NCI-H748 (cell line): ENCODE data around the gene MTA1.

Source experiments
- DNase-seq: peaks from one replicate; lab custom pipeline; 2025; ENCODE audit not compliant: unreplicated experiment; lab: John Stamatoyannopoulos, UW

MTA1 gene

DNA sequence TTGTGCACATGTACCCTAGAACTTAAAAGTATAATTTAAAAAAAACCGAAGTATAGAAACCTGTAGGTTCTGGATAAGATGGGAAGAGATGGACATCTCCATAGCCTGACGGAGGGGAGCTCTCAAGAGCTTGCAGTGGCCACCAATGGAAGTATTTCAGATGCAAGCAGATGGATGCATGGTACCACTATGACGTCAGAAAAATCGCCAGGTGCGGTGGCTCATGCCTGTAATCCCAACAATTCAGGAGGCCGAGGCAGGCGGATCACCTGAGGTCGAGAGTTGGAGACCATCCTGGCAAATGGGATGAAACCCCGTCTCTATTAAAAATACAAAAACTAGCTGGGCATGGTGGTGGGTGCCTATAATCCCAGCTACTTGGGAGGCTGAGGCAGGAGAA is 17.9 kb upstream of the MTA1 start:
- DNase-seq, result no peak

DNA sequence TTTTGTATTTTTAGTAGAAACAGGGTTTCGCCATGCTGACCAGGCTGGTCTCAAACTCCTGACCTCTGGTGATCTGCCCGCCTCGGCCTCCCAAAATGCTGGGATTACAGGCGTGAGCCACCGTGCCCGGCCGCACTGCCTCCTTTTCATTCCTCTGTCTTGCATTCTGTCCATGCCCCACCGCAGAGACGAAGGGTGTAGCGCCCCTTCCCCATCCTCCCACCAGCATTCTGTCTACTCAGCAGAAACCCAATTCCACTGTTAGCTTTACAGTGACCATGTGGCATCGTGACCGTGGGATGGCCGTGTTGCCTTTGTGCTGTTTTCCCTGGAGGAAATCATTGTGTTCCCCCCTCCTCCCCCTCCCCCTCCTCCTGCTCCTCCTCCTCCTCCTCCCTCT is 11.0 kb upstream of the MTA1 start:
- DNase-seq, result no peak

DNA sequence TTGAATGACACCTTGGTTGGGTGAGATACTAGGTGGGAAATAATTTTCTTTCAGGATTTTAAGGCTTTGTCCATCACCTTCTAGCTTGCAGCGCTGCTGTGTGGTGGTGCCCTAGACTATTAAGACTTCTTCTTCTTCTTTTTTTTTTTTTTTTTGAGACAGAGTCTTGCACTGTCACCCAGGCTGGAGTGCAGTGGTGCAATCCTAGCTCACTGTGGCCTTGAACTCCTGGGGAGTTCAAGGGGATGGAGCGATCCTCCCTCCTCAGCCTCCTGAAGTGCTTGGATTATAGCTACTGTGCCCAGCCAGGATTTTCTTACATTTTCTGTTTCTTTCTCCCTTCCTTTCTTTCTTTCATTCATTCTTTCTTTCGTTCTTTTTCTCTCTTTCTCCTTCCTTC is 10.3 kb upstream of the MTA1 start:
- DNase-seq, result no peak

DNA sequence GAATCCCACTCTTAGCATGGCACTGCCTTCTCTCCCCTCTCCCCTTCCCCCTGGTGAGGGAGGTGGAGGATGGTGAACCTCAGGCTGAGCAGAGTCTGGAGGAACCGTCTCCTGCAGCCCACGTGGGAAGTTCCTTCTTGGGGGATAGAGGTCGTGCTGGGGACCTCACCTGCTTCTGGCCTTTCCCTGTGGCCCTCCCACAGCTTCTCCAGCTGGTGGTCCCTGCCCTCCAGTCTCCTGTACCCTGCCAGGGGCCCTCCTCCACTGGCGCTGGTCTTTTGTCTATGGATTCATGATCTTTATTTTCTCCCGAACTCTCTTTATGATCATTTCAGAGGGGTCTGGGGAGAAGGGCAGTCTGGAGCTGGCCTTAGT is 9.0 kb upstream of the MTA1 start:
- no peak for DNase-seq

DNA sequence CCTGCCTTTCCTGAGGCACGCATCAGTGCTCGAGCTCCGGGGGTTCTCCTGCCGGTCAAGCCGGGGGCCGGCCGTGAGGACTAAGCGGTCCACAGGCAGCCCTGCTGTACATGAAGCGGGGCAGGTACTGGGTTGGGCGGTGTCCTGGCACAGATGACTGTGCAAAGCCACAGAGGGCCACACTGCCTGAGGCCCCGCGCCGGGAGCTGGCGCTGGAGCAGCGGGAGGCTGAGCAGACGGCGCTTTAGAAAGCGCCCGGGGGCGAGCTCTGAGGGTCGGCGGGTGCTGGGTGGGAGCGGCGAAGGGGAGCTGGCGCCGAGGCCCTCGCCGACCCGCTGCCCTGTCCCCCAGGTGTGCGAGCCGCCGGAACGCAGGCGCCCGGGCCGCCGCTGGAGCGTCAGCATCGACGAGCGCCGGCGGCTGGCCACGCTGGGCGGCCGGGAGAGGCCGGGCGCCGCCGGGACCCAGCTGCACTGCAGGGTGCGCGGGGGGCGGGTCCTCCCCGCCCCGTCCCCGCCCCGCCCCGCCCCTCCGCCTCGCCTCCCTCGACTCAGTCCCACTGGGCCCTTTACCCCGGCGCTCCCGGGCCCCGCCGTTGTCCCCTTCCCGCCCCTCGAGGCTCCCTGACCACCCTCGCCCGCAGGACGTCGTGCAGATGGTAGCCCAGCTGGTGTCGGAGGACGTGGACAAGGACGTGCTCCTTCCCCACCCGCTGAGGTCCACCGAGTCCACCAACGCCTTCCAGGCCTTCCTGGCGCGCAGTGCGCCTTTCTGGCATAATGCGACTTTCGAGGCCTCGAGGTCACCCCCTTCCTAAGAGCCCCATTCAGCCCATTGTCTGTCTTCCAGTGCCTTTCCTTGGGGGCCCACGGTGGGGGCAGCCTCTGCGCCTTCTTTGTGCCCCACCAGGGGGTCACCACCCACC is 8.3 kb upstream of the MTA1 start:
- peak; percentile 72 for DNase-seq

DNA sequence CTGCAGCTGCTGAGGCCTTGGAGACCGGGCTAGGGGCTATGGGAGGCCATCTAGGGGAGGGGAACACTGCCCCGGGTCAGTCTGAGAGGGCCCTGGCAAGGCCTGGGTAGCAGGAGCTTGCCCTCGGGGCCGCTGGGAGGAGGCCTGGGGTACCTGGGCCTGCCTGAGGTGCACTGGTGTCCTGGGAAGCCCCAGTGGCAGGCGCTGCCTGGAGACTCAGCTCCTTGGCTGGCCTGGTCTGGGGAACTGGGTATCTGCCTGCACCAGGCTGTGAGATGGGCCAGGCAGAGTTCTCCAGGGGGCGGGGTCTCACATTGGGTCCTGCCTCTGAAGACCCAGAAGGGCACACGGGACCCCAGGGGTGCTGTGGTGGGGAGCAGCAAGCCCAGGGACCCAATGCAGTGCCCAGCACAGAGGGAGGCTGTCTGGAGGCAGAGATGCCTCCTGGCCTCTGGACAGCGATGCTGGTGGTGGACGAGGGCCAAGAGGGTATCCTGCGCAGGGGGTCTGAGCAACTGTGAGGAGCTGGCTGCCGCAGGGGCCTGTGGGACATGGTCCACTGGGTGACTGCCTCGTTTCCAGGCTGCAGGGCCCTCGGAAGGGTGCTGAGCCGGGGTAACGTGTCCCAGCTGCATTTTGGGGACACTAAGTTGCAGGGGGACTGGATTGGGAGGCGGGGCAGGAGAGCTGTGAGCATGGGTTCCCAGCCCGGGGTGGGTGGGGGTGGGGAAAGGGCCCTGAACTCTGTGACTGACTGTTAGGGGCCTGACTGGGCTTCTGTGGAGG is 7.4 kb upstream of the MTA1 start:
- no peak for DNase-seq

DNA sequence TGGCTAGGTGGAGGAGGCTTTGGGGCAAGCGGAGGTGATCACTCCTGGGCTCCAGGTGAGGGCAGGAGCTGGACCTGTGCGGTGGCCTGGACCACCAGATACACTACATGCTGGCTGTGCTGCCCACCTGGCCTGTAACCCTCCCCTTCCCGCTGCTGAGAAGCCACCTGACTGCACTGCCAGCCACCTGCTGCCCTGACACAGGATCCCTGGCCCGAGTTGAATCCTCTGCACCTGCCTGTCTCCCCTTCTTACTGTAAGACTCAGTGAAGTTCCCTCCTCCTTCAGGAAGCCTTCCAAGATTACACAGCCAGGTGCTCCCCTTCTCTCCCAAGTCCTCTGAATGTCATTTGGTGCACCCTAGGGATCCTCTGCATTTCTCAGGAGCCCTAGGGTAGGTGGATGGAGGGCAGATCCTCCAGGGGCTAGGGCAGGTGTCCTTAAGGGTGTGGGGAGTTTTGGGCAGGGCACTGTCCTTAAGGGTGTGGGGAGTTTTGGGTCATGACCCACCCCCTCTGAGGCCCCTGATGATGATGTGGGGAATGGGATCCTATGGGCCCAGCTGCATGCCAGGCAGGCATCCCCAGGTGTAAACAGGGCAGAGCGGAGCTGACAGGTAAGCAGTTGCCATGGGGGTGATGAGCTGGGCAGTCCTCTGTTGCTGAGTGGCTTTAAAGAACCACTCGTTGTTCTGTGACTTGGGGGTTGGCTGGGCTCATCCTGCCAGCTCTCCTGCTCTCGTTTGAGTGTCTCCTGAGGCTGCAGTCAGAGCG is 6.7 kb upstream of the MTA1 start:
- DNase-seq, result peak; percentile 33

DNA sequence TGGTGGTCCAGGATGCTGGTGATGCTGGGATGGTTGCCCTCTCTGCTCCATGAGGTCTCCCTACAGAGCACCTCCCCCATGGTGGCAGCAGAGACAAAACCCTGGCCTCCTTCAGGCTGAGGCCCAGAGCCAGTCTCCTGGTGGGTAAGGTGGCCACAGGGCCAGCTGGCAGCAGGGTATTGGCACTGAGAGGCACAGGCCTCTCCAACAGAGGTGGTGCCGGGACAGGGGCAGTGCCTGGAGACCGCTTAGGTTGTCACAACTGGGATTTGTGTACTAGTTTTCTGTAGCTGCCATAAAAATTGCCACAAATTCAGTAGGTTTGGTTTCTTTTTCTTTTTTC is 6.1 kb upstream of the MTA1 start:
- no peak for DNase-seq

DNA sequence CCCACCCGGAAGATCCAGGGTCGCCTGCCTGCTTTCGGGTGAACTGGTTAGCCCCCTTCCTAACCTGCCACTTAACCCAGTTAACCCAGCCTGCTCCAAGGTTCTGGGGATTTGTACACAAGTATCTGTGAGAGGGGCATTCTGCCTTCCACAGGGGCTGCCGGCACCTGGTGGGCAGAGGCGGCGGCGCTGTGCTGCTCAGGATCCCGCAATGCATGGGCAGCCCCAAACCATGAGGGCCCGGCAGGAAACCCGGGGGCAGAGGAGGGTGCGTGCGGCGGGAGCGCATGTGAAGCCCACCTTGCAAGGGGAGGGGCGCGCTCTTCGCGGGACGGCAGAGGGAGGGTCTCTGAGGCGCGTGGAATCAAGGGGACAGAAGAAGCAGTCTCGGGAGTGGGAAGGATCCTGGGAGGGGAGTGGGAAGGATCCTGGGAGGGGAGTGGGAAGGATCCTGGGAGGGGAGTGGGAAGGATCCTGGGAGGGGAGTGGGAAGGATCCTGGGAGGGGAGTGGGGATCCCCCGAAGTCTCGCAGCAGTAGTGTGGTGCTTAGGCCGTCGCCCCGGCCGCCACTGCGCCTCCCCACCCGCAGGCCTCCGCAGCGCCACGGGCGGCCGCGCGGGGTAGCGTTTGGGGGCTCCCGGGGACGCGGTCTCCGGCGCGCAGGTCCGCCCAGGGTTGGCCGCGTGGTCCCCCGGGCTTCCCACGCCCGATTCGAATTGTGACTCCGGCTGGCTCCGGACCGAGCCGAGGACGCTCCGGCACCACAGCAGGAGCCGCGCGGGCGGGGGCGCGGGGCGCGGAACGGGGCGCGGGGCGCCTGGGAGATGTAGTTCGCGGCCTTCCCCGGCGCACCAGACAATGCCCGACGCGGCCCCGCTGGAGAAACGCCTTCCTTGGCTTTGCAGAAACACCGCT is 4.9 kb upstream of the MTA1 start:
- DNase-seq, result peak; percentile 88

DNA sequence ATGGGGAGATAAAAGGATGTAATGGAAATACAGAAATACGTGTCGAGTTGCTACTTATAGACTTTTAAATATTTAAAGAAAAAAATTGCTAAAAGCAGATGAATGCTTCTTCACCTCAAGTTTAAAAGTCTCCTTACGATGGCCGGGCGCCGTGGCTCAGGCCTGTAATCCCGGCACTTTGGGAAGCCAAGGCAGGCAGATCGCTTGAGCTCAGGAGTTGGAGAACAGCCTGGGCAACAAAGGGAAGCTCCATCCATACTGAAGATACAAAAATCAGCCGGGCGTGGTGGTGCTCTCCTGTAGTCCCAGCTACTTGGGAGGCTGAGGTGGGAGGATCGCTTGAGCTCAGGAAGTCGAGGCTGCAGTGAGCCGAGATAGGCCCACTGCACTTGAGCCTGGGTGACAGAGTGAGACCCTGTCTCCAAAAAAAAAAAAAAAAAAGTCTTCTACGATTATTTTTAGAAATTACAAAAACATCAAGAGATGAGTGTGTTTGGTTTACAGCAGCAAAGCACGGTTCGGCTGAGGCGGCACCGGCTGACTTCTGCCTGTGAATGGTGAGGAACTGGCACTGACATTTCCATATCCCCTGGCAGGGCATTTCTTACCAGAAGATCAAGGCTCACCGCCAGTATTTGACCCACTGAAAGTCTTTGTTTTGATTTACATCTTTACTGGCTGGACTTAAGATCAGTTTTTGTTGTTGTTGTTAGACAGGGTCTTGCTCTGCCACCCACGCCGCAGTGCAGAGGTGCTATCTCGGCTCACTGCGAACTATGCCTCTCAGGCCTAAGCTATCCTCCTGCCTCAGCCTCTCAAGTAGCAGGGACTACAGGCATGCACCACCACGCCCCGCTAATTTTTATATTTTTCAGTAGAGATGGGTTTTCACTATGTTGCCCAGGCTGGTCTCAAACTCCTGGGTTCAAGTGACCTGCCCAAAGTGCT is 3.9 kb upstream of the MTA1 start:
- no peak for DNase-seq

DNA sequence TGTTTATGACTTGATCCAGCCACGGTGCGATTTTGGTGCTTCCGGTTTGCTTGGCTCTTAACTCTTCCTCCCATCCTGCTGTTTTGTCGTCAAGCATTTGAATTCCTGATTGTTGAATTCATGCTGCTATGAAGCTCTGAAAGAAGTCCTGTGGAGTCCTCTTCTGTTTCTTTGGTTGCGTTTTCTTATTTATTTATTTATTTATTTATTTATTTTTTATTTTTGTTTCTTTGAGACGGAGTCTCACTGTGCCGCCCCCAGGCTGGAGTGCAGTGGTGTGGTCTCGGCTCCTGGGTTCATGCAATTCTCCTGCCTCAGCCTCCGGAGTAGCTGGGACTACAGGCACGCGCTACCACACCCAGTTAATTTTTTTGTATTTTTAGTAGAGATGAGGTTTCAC is 3.0 kb upstream of the MTA1 start:
- no peak for DNase-seq

DNA sequence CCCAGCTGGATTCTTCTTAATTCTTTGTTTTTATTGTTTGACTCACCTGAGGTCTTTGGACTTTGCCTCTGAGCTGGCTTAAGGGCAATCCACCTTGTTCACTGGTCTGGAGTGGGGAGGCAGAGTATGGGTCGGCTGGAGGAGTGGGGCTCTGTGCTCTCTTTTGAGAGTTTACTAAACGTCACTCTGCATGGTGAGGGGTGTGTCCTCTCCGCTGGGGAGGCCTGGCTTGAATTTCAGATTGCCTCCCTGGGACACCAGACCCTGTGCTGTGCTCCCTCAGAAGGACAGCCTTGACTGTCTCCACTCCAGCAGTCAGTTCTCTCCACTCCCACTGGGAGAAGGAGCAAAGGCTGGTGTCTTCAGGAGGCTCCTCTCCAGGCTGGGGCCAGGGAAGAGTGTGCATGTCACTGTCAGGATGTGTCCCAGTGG is 1.9 kb upstream of the MTA1 start:
- no peak for DNase-seq

DNA sequence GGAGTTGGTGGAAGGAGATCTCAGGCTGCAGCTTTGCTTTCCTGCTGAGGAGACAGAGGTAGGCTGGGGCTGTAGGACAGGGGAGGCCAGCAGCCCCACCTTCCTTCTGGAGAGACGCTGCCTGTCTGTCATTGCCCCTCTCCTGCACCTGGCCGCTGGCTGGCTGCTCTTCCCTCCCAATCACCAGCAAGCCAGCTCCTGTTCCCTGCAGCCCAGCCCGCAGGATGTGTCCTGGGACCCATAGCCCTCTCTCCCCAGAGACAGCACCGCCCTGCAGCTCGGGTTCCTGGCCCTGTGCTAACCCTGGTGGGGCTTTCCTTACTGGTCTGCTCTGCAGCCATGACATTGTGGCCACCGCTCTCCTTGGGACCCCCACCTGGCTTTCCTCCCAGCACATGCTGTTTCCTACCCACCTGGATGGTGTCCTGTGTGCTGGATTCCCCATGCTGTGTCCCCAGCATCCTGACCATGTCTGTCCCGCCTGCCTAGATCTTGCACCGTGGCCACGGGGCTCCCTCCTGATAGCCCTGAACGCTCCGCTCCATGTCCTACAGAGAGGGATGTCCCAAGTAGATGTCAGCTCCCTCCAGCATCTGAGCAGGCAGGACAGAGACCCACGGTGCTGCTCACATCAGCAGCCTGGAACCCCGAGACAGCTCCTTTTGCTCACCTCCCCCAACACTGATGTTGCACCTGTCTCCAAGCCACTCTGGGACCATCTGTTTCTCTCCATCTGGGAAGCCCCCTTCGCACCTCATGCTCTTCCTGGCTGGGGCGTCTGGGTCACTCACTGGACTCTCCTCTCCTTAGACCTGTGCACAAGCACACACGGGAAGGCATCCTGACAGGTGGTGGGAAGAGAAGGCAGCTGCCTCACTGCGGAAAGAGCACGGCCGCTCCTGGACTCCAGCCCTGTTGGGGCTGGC is 1.1 kb upstream of the MTA1 start:
- peak; percentile 69 for DNase-seq

DNA sequence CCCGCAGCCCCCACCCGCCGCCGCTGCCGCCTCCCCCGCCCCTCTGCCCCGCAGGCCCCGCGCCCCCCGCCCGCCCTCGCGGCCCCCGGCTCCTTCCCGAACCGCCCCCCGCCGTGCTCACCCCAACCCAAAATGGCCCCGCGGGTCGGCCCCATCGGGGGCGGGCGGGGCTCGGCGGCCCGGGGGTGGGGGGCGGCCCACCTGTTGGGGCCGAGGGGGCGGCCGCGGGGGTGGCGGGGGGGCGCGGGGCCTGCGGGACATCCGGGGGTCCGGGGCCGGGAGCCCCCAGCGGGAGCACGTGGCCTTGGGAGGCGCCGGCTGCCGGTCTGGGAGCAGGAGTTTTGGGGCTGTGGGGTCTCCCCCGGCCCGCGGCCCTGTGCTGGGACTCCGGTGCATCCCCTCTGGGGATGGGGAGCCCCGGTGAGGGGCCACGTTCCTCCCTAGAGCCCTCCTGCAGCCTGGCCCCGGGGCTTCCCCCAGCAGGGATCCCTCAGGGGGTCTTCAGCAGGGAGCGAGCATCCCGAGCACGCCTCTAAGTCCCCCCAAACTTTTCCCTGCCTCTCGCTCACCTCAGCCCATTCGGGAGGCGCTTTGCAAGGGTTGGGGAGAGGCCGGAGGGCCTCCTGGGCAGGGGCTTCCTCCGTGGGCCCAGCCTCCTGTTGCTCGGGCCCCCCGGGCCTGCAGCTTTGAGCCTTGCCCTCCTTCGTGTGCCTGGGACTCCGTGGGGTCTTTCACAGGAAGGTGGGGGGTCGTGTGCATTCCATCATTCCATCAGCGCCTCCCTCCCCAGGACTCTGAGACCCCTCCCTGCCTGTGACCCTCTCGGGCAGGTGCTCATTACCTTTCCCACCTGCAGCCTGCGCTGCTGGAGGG is 710 bp downstream of the MTA1 start:
- no peak for DNase-seq

DNA sequence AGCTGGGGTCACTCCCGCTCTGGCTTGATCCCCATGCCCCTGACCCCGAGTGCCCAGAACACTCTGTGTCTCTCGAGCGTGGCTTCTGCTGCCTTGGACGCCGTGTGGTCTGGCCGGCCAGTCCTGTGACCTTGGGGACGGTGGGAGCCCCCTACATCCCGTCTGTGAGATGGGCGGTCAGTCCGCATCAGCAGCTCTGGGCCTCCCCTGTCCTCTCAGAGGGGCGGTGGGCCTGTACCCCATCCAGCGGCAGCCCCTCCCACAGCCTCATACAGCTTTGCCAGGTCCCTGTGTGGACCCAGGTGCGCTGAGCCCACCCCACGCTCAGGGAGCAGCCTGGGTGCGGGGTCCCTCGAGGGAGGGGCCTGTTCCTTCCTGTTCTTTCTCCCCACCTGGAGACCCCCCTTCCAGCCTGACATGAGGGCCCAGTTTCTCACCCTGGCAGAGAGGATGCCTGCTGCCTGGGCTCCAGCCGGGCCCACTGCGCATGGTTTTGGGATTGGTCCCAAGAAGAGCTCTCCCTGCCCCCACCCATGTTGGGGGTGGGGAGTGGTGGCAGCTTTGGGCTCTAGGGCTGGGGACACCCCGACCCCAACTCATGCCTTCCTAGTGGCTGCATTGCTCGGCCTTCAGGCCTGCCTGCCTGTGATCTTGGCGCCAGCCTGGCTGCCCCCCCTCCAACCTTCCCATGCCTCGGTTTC is 1.5 kb downstream of the MTA1 start:
- DNase-seq, result no peak

DNA sequence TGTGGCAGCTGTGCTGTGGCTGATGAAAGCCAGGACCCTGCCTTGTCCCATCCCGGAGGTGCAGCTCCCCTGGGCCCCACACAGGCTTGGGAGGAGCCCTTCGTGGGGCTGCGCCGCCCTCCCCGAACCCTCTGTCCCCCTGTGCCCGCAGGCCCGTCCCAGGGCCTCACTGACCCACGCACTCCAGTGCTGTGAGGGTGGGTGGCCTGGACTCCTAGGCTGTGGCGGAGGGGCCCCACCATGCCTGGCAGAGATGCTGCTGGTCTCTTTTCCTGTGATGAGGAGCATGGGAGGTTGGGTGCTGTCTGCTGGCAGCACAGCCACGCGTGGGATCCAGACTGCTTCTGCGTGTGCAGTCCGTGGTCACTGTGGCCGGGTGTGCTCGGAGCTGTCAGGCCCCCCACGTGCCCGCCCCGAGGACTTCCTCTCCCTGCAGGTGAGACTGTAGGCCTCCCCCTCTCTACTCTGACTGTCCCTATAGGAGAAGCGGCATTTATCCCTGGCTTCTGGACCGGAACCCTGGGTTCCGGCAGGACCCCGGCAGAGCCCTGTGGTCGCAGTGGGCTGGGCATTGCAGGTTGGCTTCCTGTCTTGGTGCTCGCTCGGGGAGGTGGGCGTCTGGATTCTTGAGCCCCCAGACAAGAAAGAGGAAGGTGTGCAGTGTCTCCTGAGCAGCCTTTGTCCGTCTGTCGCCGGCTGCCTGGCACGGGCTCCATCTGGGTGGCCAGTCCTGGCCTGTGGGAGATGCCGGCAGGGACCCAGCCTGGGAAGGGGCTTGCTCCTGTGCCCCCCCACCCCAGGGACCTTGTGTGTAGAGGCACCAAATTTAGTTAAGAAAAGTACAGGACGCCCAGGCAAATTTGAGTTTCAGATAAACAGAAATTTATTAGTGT is 2.3 kb downstream of the MTA1 start:
- DNase-seq, result no peak
